Activated CD8-positive, alpha-beta memory T cell treated with anti-CD3 and anti-CD28 coated beads, Interleukin-2, amount 10 ng/mL, durations not matched to agents 7 days and 5 days (primary cell): ENCODE results near the gene POLR3E. TPM values are rescaled to one million over a fixed set of nuclear protein-coding genes. Genes with fewer than 3 reads are reported as not detected.

Source experiments
- total RNA-seq, 2 experiments: library from RNA; stranded (reverse); gene quantifications; one replicate each; pipeline ENCODE4 v1.2.3, GENCODE V29; 2021

Gene POLR3E
- total RNA-seq, 2 experiments from 2014 or later, result 56.5 to 88.0 TPM

Other genes with a start within 250 kb of the POLR3E start
- gene VWA3A, start 204.9 kb upstream of the POLR3E start, total RNA-seq, result under 1 TPM; 0.28 to 0.29 TPM
- gene SDR42E2, start 134.9 kb upstream of the POLR3E start, total RNA-seq, result under 1 TPM in 1 of 2 experiments, not detected in 1; 0.18 TPM
- 10 to 100 TPM; 34.8 to 36.7 TPM for gene EEF2K, start 91.1 kb upstream of the POLR3E start, total RNA-seq
- gene CDR2, start 77.2 kb downstream of the POLR3E start, total RNA-seq, result 10 to 100 TPM; 42.5 to 49.1 TPM
- gene NPIPB5, start 213.5 kb downstream of the POLR3E start, total RNA-seq, result 100 to 1,000 TPM; 228 to 395 TPM